ENCODE results near the gene KRT82. TPM values are rescaled to one million over a fixed set of nuclear protein-coding genes. Genes with fewer than 3 reads are reported as not detected.

KRT82 gene
- total and polyA plus RNA-seq, 4 donors: not detected

DNA sequence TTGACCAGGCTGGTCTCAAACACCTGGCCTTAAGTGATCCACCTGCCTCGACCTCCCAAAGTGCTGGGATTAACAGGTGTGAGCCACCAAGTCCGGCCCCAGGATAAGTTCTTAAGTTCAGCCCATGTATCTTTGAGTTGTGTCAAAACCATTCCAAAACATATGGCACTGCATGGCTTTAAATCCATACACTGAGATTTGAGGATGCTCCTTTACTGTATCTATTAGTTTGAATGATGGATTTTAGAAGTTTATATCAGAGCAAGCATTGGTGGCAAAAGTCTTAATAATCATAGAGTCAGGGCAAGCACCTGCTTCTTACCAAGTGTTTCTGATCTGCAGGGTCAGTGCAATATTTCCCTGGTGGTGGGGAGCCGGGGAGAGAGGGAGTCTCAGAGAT is 39.7 kb upstream of the KRT82 start:
- Histone ChIP-seq H3K27ac (ENCODE audit: low read depth in 1 of 2, low read length in 2 of 2) (no peak overlapping the region), H3K4me3 (ENCODE audit: low read depth in 1 of 3, low read length in 3 of 3) (no peak overlapping the region), H3K9me3 (ENCODE audit: control insufficient read depth in 4 of 4, low read length in 3 of 4) (no peaks in the 10 kb centered on the region), H3K36me3 (ENCODE audit: control insufficient read depth in 4 of 4, insufficient read depth in 3 of 4, low read depth in 1 of 4, low read length in 3 of 4) (no peaks in the 10 kb centered on the region), H3K9ac (ENCODE audit: low read depth in 1 of 2, low read length in 2 of 2) (no peak overlapping the region), H3K27me3 (ENCODE audit: control insufficient read depth in 4 of 4, insufficient read depth in 4 of 4, low read length in 3 of 4) (peaks cover 0 to 4% (median 0%) of the 10 kb centered on the region in 4 donors), H3K4me1 (ENCODE audit: control insufficient read depth in 4 of 4, insufficient read depth in 4 of 4, low read length in 3 of 4) (no peaks in the 10 kb centered on the region)
- TF ChIP-seq YY1 (IDR thresholded peaks at IDR 0.05): no peak
- TF ChIP-seq, protein P1, sequence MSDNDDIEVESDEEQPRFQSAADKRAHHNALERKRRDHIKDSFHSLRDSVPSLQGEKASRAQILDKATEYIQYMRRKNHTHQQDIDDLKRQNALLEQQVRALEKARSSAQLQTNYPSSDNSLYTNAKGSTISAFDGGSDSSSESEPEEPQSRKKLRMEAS (IDR thresholded peaks at IDR 0.05): no peak
- TF ChIP-seq FOXA2 (IDR thresholded peaks at IDR 0.05): no peak
- no peak for TF ChIP-seq HNF4A (conservative IDR thresholded peaks at IDR 0.05)
- TF ChIP-seq FOXA1 (IDR thresholded peaks at IDR 0.05): no peak
- TF ChIP-seq NR2F2 (IDR thresholded peaks at IDR 0.05): no peak
- no peak for TF ChIP-seq GABPA (IDR thresholded peaks at IDR 0.05 in 1 of 2, conservative IDR thresholded peaks at IDR 0.05 in 1 of 2)
- no peak for DNase-seq (ENCODE audit: low spot score)
- 73% methylated on average over 3 of the region's 3 CpGs for WGBS

DNA sequence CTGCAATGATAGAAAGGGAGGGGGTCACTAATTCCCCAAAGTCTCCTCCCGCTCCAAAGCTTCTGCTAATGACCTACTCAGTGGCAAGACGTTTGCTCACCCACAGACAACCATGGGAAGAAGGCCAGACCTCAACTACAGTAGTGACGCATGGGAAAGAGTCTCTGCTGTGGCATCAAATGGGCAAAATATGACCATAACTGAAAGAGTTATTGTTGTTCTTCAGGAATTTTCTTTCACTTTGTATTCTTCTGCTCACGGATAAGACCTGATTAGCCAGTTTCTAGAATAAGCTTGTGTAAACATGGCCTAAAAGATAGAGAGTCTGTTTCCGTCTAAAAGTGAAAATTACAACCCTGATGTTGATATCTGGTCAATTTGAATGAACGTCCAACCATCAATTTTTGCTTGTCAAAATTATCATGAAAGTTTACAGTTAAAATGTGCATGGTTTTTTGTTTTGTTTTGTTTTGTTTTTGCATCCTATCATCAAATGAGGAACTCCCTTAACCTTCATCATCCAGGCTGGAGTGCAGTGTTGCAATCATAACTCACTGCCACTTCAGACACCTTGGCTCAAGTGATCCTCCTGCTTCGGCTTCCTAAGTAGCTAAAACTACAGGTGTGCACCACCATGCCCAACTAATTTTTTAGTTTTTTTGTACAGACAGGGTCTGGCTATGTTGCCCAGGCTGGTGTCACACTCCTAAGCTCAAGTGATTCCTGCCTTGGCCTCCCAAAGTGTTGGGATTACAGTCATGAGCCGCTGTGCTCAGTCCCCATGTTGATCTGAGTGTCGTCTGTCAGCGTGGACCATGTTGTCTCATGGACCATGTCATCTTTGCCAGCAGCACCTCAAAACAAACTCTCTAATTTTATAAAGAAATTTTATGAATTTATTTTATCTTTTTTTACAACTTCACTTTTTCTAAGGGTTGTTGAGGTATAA is 38.8 kb upstream of the KRT82 start:
- 74% methylated on average over 10 of the region's 10 CpGs for WGBS
- no peak overlapping the region for H3K9ac ChIP-seq (ENCODE audit: low read depth in 1 of 2, low read length in 2 of 2)
- no peak for DNase-seq (ENCODE audit: low spot score)
- H3K9me3 ChIP-seq (ENCODE audit: control insufficient read depth in 4 of 4, low read length in 3 of 4): no peaks in the 10 kb centered on the region
- no peak overlapping the region for H3K27ac ChIP-seq (ENCODE audit: low read depth in 1 of 2, low read length in 2 of 2)
- H3K36me3 ChIP-seq (ENCODE audit: control insufficient read depth in 4 of 4, insufficient read depth in 3 of 4, low read depth in 1 of 4, low read length in 3 of 4): no peaks in the 10 kb centered on the region
- H3K4me1 ChIP-seq (ENCODE audit: control insufficient read depth in 4 of 4, insufficient read depth in 4 of 4, low read length in 3 of 4): no peaks in the 10 kb centered on the region
- H3K4me3 ChIP-seq (ENCODE audit: low read depth in 1 of 3, low read length in 3 of 3): no peak overlapping the region
- TF ChIP-seq CTCF (IDR thresholded peaks at IDR 0.05; ENCODE audit: low read depth, low read length, missing input control): no peak
- TF ChIP-seq TAF1 (conservative IDR thresholded peaks at IDR 0.05): no peak
- TF ChIP-seq YY1 (IDR thresholded peaks at IDR 0.05): no peak
- TF ChIP-seq, protein P1 (IDR thresholded peaks at IDR 0.05): no peak
- no peak for TF ChIP-seq HNF4A (conservative IDR thresholded peaks at IDR 0.05)
- no peak for TF ChIP-seq ZBTB33 (IDR thresholded peaks at IDR 0.05)
- no peak for TF ChIP-seq HNF4G (IDR thresholded peaks at IDR 0.05)
- TF ChIP-seq, protein P2, sequence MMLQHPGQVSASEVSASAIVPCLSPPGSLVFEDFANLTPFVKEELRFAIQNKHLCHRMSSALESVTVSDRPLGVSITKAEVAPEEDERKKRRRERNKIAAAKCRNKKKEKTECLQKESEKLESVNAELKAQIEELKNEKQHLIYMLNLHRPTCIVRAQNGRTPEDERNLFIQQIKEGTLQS (IDR thresholded peaks at IDR 0.05): no peak
- TF ChIP-seq, protein P3, sequence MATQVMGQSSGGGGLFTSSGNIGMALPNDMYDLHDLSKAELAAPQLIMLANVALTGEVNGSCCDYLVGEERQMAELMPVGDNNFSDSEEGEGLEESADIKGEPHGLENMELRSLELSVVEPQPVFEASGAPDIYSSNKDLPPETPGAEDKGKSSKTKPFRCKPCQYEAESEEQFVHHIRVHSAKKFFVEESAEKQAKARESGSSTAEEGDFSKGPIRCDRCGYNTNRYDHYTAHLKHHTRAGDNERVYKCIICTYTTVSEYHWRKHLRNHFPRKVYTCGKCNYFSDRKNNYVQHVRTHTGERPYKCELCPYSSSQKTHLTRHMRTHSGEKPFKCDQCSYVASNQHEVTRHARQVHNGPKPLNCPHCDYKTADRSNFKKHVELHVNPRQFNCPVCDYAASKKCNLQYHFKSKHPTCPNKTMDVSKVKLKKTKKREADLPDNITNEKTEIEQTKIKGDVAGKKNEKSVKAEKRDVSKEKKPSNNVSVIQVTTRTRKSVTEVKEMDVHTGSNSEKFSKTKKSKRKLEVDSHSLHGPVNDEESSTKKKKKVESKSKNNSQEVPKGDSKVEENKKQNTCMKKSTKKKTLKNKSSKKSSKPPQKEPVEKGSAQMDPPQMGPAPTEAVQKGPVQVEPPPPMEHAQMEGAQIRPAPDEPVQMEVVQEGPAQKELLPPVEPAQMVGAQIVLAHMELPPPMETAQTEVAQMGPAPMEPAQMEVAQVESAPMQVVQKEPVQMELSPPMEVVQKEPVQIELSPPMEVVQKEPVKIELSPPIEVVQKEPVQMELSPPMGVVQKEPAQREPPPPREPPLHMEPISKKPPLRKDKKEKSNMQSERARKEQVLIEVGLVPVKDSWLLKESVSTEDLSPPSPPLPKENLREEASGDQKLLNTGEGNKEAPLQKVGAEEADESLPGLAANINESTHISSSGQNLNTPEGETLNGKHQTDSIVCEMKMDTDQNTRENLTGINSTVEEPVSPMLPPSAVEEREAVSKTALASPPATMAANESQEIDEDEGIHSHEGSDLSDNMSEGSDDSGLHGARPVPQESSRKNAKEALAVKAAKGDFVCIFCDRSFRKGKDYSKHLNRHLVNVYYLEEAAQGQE (IDR thresholded peaks at IDR 0.05): no peak
- TF ChIP-seq RAD21 (IDR thresholded peaks at IDR 0.05): no peak
- TF ChIP-seq FOXA2 (IDR thresholded peaks at IDR 0.05): no peak
- H3K27me3 ChIP-seq (ENCODE audit: control insufficient read depth in 4 of 4, insufficient read depth in 4 of 4, low read length in 3 of 4): peaks cover 0 to 8% (median 0%) of the 10 kb centered on the region in 4 donors

Measured in liver (tissue), 9 donors.